PC-3 (cell line): ENCODE measurements around the gene SCGN. TPM values are rescaled to one million over a fixed set of nuclear protein-coding genes. Genes with fewer than 3 reads are reported as not detected.

Experiments used
- ATAC-seq: fragments of 200-7000 bp; cut with Tn5 transposase; 2 replicates; pipeline ENCODE4 v1.9.1; 2020; ENCODE audit warnings: mild to moderate bottlenecking, moderate library complexity
- BruUV-seq: library from RNA; stranded (reverse); fragments of 400-500 nt; replicated peaks from 2 replicates; lab custom pipeline; 2021; lab: Mats Ljungman, UMichigan
- CTCF ChIA-PET: fragments of 300-600 bp; sonication (Branson Sonifier 250); formaldehyde crosslinking; loops from one replicate; lab custom pipeline; 2022; ENCODE audit warnings: antibody characterized with exemption; lab: Charles Lee
- POLR2A ChIA-PET: fragments of 300-600 bp; sonication (Branson Sonifier 250); formaldehyde crosslinking; loops from one replicate; lab custom pipeline; 2022; ENCODE audit warnings: antibody characterized with exemption; ENCODE audit not compliant: unreplicated experiment; lab: Charles Lee
- DNase-seq: peaks from one replicate; pipeline ENCODE4 v3.0.0-alpha.2; 2015
- H2AFZ ChIP-seq: fragments of 300-600 bp; sonication (generic); 2 replicates; pipeline ENCODE4 v1.6.0; 2016; ENCODE audit warnings: antibody characterized with exemption, low read length
- H3F3A ChIP-seq: fragments of 300-600 bp; sonication (generic); one replicate; pipeline ENCODE4 v1.6.0; 2017; ENCODE audit warnings: antibody characterized with exemption, low read length, control low read depth, mild to moderate bottlenecking; ENCODE audit not compliant: unreplicated experiment
- H3K27ac ChIP-seq: fragments of 300-600 bp; sonication (generic); 2 replicates; pipeline ENCODE4 v1.5.1; 2016; ENCODE audit warnings: mild to moderate bottlenecking, low read length
- H3K27me3 ChIP-seq: fragments of 300-600 bp; sonication (generic); 2 replicates; pipeline ENCODE4 v1.6.1; 2016; ENCODE audit warnings: low read length, mixed read lengths
- H3K36me3 ChIP-seq: fragments of 300-600 bp; sonication (generic); 2 replicates; pipeline ENCODE4 v1.6.1; 2016; ENCODE audit warnings: low read depth, mixed run types, low read length, mixed read lengths
- H3K4me1 ChIP-seq: fragments of 300-600 bp; sonication (generic); 2 replicates; pipeline ENCODE4 v1.5.1; 2016; ENCODE audit warnings: low read length; ENCODE audit not compliant: insufficient read depth
- H3K4me2 ChIP-seq: fragments of 300-600 bp; sonication (generic); 2 replicates; pipeline ENCODE4 v1.6.0; 2016; ENCODE audit warnings: low read length
- H3K4me3 ChIP-seq: fragments of 300-600 bp; sonication (generic); 2 replicates; pipeline ENCODE4 v1.5.1; 2016; ENCODE audit warnings: mild to moderate bottlenecking, low read length, mixed read lengths
- H3K79me2 ChIP-seq: fragments of 300-600 bp; sonication (generic); 2 replicates; pipeline ENCODE4 v1.6.1; 2017; ENCODE audit warnings: low read length, mixed read lengths
- H3K9ac ChIP-seq: fragments of 300-600 bp; sonication (generic); 2 replicates; pipeline ENCODE4 v1.6.0; 2016; ENCODE audit warnings: mild to moderate bottlenecking, low read length
- H3K9me2 ChIP-seq: fragments of 300-600 bp; sonication (generic); replicated peaks from 2 replicates; pipeline ENCODE4 v1.6.1; 2016; ENCODE audit warnings: mixed run types, low read length, mixed read lengths
- H3K9me3 ChIP-seq: fragments of 300-600 bp; sonication (generic); 2 replicates; pipeline ENCODE4 v1.6.1; 2016; ENCODE audit warnings: low read length, mixed read lengths
- H4K20me1 ChIP-seq: fragments of 300-600 bp; sonication (generic); 2 replicates; pipeline ENCODE4 v1.6.1; 2016; ENCODE audit warnings: low read length, mixed read lengths
- CTCF ChIP-seq: fragments of 300-600 bp; sonication (generic); conservative IDR thresholded peaks from 2 replicates; pipeline ENCODE4 v1.5.1; 2017; ENCODE audit warnings: antibody characterized with exemption, low read depth, mild to moderate bottlenecking, low read length
- EZH2 ChIP-seq: fragments of 300-600 bp; sonication (generic); IDR thresholded peaks from one replicate; pipeline ENCODE4 v1.6.1; 2017; ENCODE audit warnings: antibody characterized with exemption, mild to moderate bottlenecking, low read length; ENCODE audit not compliant: unreplicated experiment
- EZH2phosphoT487 ChIP-seq: fragments of 300-600 bp; sonication (generic); IDR thresholded peaks from 2 replicates; pipeline ENCODE4 v1.6.1; 2018; ENCODE audit warnings: mild to moderate bottlenecking, antibody characterized with exemption, low read length, borderline replicate concordance
- intact Hi-C: fragments of 100-400 bp; cut with micrococcal nuclease; formaldehyde crosslinking; loops from 2 replicates; pipeline ENCODE4 v1.9.0; 2023
- total RNA-seq: library from RNA; depleted of rRNA; stranded (reverse); fragments of >200 nt; gene quantifications from 2 replicates; pipeline ENCODE4 v1.2.3, GENCODE V29; 2014

Gene SCGN
- total RNA-seq, 1 experiment from 2014 or later: not detected

DNA sequence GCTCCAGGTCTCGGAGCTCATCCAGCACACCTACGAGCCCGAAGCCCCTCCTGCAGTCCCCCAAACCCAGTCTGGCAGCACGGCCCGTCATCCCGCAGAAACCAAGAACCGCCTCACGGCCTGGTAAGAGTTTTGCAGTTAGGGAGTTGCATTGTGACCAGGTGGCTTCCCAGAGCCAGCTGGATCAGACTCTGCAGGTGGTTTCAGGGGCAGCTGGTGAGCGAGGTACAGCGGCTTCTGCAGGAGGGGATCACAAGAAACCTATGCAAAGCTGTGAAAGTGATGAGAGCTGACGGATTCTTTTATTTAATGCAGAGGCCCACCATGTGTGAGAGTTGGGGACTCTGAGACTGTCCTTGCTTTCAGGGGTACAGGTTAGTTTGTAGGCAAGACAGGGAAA is 45.9 kb upstream of the SCGN start:
- no peak overlapping the region for H3K9ac ChIP-seq
- H3K79me2 ChIP-seq: no peaks in the 10 kb centered on the region
- H3K36me3 ChIP-seq: no peaks in the 10 kb centered on the region
- DNase-seq (no peak), ATAC-seq (no peak)
- no TSS peak for BruUV-seq
- H3K4me3 ChIP-seq: no peak overlapping the region
- no peaks in the 10 kb centered on the region for H3K9me3 ChIP-seq
- no peaks in the 10 kb centered on the region for H4K20me1 ChIP-seq
- H3K4me1 ChIP-seq: peaks cover 7% of the 10 kb centered on the region; the same call in 1 of the 2 replicates
- no peak overlapping the region for H2AFZ ChIP-seq
- TF ChIP-seq EZH2phosphoT487 (no peak), CTCF (no peak), EZH2 (no peak)
- H3K27ac ChIP-seq: no peak overlapping the region
- H3K9me2 ChIP-seq: no peaks in the 10 kb centered on the region
- intact Hi-C loops: no loop called here
- no peaks in the 10 kb centered on the region for H3K27me3 ChIP-seq
- no peak overlapping the region for H3K4me2 ChIP-seq
- POLR2A ChIA-PET: no interaction called here
- CTCF ChIA-PET: no interaction called here
- H3F3A ChIP-seq: no peaks in the 10 kb centered on the region

DNA sequence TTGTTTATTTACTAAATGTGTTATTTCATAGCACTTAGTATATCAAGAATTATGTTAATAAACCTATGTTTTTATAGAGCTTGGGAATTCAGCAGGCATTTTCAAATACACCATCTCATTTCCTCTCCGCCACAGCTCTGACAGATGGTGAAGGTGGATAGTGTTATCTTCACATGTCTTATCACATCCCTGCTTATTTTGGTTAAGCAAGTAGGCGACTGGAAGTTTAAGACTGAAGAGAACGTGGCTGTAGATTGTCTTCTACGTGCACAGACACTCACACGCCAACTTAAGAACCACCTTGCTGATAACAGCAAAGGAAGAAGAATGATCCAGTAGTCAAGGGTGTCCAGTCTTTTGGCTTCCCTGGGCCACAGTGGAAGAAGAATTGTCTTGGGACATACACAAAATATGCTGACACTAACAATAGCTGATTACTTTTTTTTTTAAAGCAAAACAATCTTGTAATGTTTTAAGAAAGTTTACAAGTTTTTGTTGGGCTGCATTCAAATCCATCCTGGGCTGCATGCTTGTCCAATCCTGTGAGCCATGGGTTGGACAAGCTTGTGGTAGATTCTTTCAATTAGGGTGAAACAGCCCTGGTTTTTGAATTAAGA is 43.3 kb upstream of the SCGN start:
- no peak for ATAC-seq
- TF ChIP-seq EZH2phosphoT487 (no peak), CTCF (no peak), EZH2 (no peak)
- H3K27ac ChIP-seq: no peak overlapping the region
- BruUV-seq: no TSS peak
- POLR2A ChIA-PET: no interaction called here
- H3F3A ChIP-seq: no peaks in the 10 kb centered on the region
- no peaks in the 10 kb centered on the region for H3K79me2 ChIP-seq
- intact Hi-C loops: no loop called here
- no peak overlapping the region for H3K9ac ChIP-seq
- H3K9me3 ChIP-seq: no peaks in the 10 kb centered on the region
- no peak overlapping the region for H2AFZ ChIP-seq
- no peak for DNase-seq
- H3K4me2 ChIP-seq: no peak overlapping the region
- no peak overlapping the region for H3K4me3 ChIP-seq
- no peaks in the 10 kb centered on the region for H3K9me2 ChIP-seq
- CTCF ChIA-PET: no interaction called here
- no peaks in the 10 kb centered on the region for H3K4me1 ChIP-seq
- H3K36me3 ChIP-seq: no peaks in the 10 kb centered on the region
- no peaks in the 10 kb centered on the region for H4K20me1 ChIP-seq
- no peaks in the 10 kb centered on the region for H3K27me3 ChIP-seq

DNA sequence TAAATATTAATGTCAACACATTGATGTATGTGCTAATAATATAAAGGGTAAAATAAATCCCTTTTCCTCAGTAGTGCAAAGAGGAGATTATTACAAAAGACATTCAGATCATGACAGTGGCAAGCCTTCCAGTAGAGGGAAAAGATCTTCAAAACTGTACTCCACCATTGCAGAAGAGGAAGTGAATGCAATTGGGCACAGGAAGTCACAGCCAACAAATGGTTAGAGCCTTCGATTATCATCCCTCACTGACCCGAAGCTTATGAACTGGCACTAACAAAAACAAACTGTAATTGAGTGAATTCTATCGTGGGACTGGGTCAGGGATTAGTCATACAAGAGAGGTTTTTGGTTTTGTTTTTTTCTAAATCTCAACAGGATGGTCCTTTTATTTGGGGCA is 39.3 kb upstream of the SCGN start:
- Histone ChIP-seq H3K4me1 (no peaks in the 10 kb centered on the region), H3K27me3 (no peaks in the 10 kb centered on the region), H3K4me3 (no peak overlapping the region), H3K9me3 (no peaks in the 10 kb centered on the region), H2AFZ (no peak overlapping the region), H3K79me2 (no peaks in the 10 kb centered on the region), H3K4me2 (no peak overlapping the region), H3K27ac (no peak overlapping the region), H3K9ac (no peak overlapping the region), H3K36me3 (no peaks in the 10 kb centered on the region), H3K9me2 (no peaks in the 10 kb centered on the region), H4K20me1 (no peaks in the 10 kb centered on the region), H3F3A (no peaks in the 10 kb centered on the region)
- BruUV-seq: no TSS peak
- ATAC-seq (no peak), DNase-seq (no peak)
- intact Hi-C loops: loop anchor here (10.0 kb wide), 1 partner anchor 332 kb away; no protein-coding TSS in a partner anchor
- TF ChIP-seq EZH2phosphoT487: no peak
- TF ChIP-seq EZH2: no peak
- TF ChIP-seq CTCF: no peak
- ChIA-PET POLR2A (no interaction called here), CTCF (no interaction called here)
